ENCODE measurements around the gene MCEE.

MCEE gene

GRCh38 chr2:71154798-71155197, 24.8 kb upstream of the MCEE start:
- no peak for TF ChIP-seq CTCF (IDR thresholded peaks at IDR 0.05)

GRCh38 chr2:71154279-71154678, 24.2 kb upstream of the MCEE start:
- no peak for TF ChIP-seq CTCF (IDR thresholded peaks at IDR 0.05)

- TF ChIP-seq CTCF (IDR thresholded peaks at IDR 0.05): no peak
These were observed 23.7 kb upstream of the MCEE start for GRCh38 chr2:71153585-71154224.

- TF ChIP-seq CTCF (IDR thresholded peaks at IDR 0.05): no peak
These were observed 21.6 kb upstream of the MCEE start for GRCh38 chr2:71151620-71152019.

- no peak for TF ChIP-seq CTCF (IDR thresholded peaks at IDR 0.05)
These were observed 20.2 kb upstream of the MCEE start for GRCh38 chr2:71150082-71150816.

GRCh38 chr2:71148506-71149063, 18.6 kb upstream of the MCEE start:
- no peak for TF ChIP-seq CTCF (IDR thresholded peaks at IDR 0.05)

- TF ChIP-seq CTCF (IDR thresholded peaks at IDR 0.05): no peak
These were observed 13.8 kb upstream of the MCEE start for GRCh38 chr2:71143782-71144181.
